H7 (cell line): Measurements from ENCODE around the gene MUSK. TPM values are rescaled to one million over a fixed set of nuclear protein-coding genes. Genes with fewer than 3 reads are reported as not detected.

Experiments used
- DNase-seq: peaks from one replicate; pipeline ENCODE4 v3.0.0; 2012
- H3K27me3 ChIP-seq: 2 replicates; pipeline ENCODE4 v1.6.0; 2011; ENCODE audit warnings: mild to moderate bottlenecking, low read length; ENCODE audit not compliant: control insufficient read depth, insufficient read depth
- H3K36me3 ChIP-seq: replicated peaks from 2 replicates; pipeline ENCODE4 v1.5.1; 2011; ENCODE audit warnings: low read length; ENCODE audit not compliant: control insufficient read depth, insufficient read depth
- H3K4me3 ChIP-seq: 2 replicates; pipeline ENCODE4 v1.5.1; 2011; ENCODE audit warnings: low read depth, mild to moderate bottlenecking, control low read depth, low read length, moderate library complexity; ENCODE audit not compliant: insufficient read depth
- total RNA-seq: library from RNA; depleted of rRNA; stranded (reverse); fragments of >200 nt; shearing (Covaris generic); gene quantifications from 2 replicates; pipeline ENCODE4 v1.2.3, GENCODE V29; 2014

MUSK gene
- total RNA-seq, 1 experiment from 2014 or later: not detected

GRCh38 chr9:110729641-110730040, 61.0 kb downstream of the MUSK start:
- DNase-seq: no peak
- H3K27me3 ChIP-seq: no peaks in the 10 kb centered on the region
- no peak overlapping the region for H3K4me3 ChIP-seq
- no peaks in the 10 kb centered on the region for H3K36me3 ChIP-seq

GRCh38 chr9:110731437-110732028, 62.9 kb downstream of the MUSK start:
- Histone ChIP-seq H3K36me3 (no peaks in the 10 kb centered on the region), H3K4me3 (no peak overlapping the region), H3K27me3 (no peaks in the 10 kb centered on the region)
- no peak for DNase-seq

GRCh38 chr9:110738982-110739381, 70.4 kb downstream of the MUSK start:
- H3K4me3 ChIP-seq: no peak overlapping the region
- no peaks in the 10 kb centered on the region for H3K27me3 ChIP-seq
- DNase-seq: no peak
- no peaks in the 10 kb centered on the region for H3K36me3 ChIP-seq

GRCh38 chr9:110742741-110743371, 74.3 kb downstream of the MUSK start:
- H3K36me3 ChIP-seq: no peaks in the 10 kb centered on the region
- no peak for DNase-seq
- no peak overlapping the region for H3K4me3 ChIP-seq
- H3K27me3 ChIP-seq: no peaks in the 10 kb centered on the region

- Histone ChIP-seq H3K4me3 (no peak overlapping the region), H3K27me3 (no peaks in the 10 kb centered on the region), H3K36me3 (no peaks in the 10 kb centered on the region)
- no peak for DNase-seq
Observed at GRCh38 chr9:110744715-110745384, 76.3 kb downstream of the MUSK start.

- no peak for DNase-seq
- no peaks in the 10 kb centered on the region for H3K36me3 ChIP-seq
- no peaks in the 10 kb centered on the region for H3K27me3 ChIP-seq
- no peak overlapping the region for H3K4me3 ChIP-seq
Observed at GRCh38 chr9:110745676-110746075, 77.1 kb downstream of the MUSK start.

GRCh38 chr9:110746211-110746930, 77.8 kb downstream of the MUSK start:
- H3K27me3 ChIP-seq: no peaks in the 10 kb centered on the region
- H3K4me3 ChIP-seq: no peak overlapping the region
- no peaks in the 10 kb centered on the region for H3K36me3 ChIP-seq
- no peak for DNase-seq

GRCh38 chr9:110748251-110748893, 79.8 kb downstream of the MUSK start:
- Histone ChIP-seq H3K27me3 (no peaks in the 10 kb centered on the region), H3K36me3 (no peaks in the 10 kb centered on the region), H3K4me3 (no peak overlapping the region)
- DNase-seq: no peak

- Histone ChIP-seq H3K4me3 (no peak overlapping the region), H3K27me3 (no peaks in the 10 kb centered on the region), H3K36me3 (no peaks in the 10 kb centered on the region)
- no peak for DNase-seq
Observed at GRCh38 chr9:110750272-110750671, 81.7 kb downstream of the MUSK start.

- no peak for DNase-seq
- no peaks in the 10 kb centered on the region for H3K27me3 ChIP-seq
- H3K4me3 ChIP-seq: no peak overlapping the region
- H3K36me3 ChIP-seq: no peaks in the 10 kb centered on the region
Observed at GRCh38 chr9:110751971-110752370, 83.4 kb downstream of the MUSK start.

- DNase-seq: no peak
- Histone ChIP-seq H3K36me3 (no peaks in the 10 kb centered on the region), H3K4me3 (no peak overlapping the region), H3K27me3 (no peaks in the 10 kb centered on the region)
Observed at GRCh38 chr9:110752766-110753165, 84.2 kb downstream of the MUSK start.

GRCh38 chr9:110753731-110754231, 85.2 kb downstream of the MUSK start:
- no peaks in the 10 kb centered on the region for H3K27me3 ChIP-seq
- no peak for DNase-seq
- no peaks in the 10 kb centered on the region for H3K36me3 ChIP-seq
- H3K4me3 ChIP-seq: no peak overlapping the region

- DNase-seq: no peak
- Histone ChIP-seq H3K27me3 (no peaks in the 10 kb centered on the region), H3K4me3 (no peak overlapping the region), H3K36me3 (no peaks in the 10 kb centered on the region)
Observed at GRCh38 chr9:110755179-110755578, 86.6 kb downstream of the MUSK start.

- no peak overlapping the region for H3K4me3 ChIP-seq
- DNase-seq: no peak
- no peaks in the 10 kb centered on the region for H3K36me3 ChIP-seq
- H3K27me3 ChIP-seq: no peaks in the 10 kb centered on the region
Observed at GRCh38 chr9:110758201-110758600, 89.6 kb downstream of the MUSK start.
